Measurements from ENCODE around the gene TRIO.

The TRIO gene

GRCh38 chr5:14357441-14357840 lies 214.3 kb downstream of the TRIO start:
- Histone ChIP-seq H3K4me1 (peaks cover 45 to 76% (median 58%) of the 10 kb centered on the region in 10 experiments), H3K27me3 (no peaks in the 10 kb centered on the region), H3K27ac (peak overlapping the region in 1 of 11 experiments; percentile 22; a peak in 1 of 22 replicates), H4K20me1 (peaks cover 26 to 94% (median 87%) of the 10 kb centered on the region in 11 experiments), H3K4me3 (0 out of 20 replicates have a peak overlapping the region, but pooled peaks of 1 of the 10 experiments have one; percentile 13), H3K9ac (peak overlapping the region in 4 of 11 experiments; percentile 2 to 48 (median 6); a peak in 5 of 22 replicates), H3K9me3 (replicated peaks in 1 of 11) (no peaks in the 10 kb centered on the region), H3K36me3 (peaks cover 51 to 76% (median 65%) of the 10 kb centered on the region in 11 experiments), H3K4me2 (peak overlapping the region; percentile 71 to 87 (median 79))
- no peak for TF ChIP-seq Cebpa-rat (IDR thresholded peaks at IDR 0.05)

GRCh38 chr5:14357851-14358250 lies 214.7 kb downstream of the TRIO start:
- H3K9me3 ChIP-seq (replicated peaks in 1 of 11): no peaks in the 10 kb centered on the region
- H3K9ac ChIP-seq: peak overlapping the region in 4 of 11 experiments; percentile 1 to 48 (median 5); a peak in 4 of 22 replicates

GRCh38 chr5:14358536-14358935 lies 215.4 kb downstream of the TRIO start:
- no peak overlapping the region for H3K9ac ChIP-seq
- H3K4me1 ChIP-seq: peaks cover 48 to 73% (median 59%) of the 10 kb centered on the region in 10 experiments
- peaks cover 32 to 94% (median 87%) of the 10 kb centered on the region in 11 experiments for H4K20me1 ChIP-seq

More at GRCh38 chr5:14357851-14358250, 214.7 kb downstream of the TRIO start:
- Histone ChIP-seq H3K36me3 (peaks cover 51 to 74% (median 65%) of the 10 kb centered on the region in 11 experiments), H3K27me3 (no peaks in the 10 kb centered on the region), H3K4me1 (peaks cover 45 to 76% (median 57%) of the 10 kb centered on the region in 10 experiments), H3K4me2 (peak overlapping the region; percentile 71 to 87 (median 79)), H4K20me1 (peaks cover 31 to 94% (median 87%) of the 10 kb centered on the region in 11 experiments), H3K4me3 (no peak overlapping the region), H3K27ac (peak overlapping the region in 1 of 11 experiments; percentile 22; a peak in 2 of 22 replicates)
- TF ChIP-seq Cebpa-rat (IDR thresholded peaks at IDR 0.05): no peak

DNA sequence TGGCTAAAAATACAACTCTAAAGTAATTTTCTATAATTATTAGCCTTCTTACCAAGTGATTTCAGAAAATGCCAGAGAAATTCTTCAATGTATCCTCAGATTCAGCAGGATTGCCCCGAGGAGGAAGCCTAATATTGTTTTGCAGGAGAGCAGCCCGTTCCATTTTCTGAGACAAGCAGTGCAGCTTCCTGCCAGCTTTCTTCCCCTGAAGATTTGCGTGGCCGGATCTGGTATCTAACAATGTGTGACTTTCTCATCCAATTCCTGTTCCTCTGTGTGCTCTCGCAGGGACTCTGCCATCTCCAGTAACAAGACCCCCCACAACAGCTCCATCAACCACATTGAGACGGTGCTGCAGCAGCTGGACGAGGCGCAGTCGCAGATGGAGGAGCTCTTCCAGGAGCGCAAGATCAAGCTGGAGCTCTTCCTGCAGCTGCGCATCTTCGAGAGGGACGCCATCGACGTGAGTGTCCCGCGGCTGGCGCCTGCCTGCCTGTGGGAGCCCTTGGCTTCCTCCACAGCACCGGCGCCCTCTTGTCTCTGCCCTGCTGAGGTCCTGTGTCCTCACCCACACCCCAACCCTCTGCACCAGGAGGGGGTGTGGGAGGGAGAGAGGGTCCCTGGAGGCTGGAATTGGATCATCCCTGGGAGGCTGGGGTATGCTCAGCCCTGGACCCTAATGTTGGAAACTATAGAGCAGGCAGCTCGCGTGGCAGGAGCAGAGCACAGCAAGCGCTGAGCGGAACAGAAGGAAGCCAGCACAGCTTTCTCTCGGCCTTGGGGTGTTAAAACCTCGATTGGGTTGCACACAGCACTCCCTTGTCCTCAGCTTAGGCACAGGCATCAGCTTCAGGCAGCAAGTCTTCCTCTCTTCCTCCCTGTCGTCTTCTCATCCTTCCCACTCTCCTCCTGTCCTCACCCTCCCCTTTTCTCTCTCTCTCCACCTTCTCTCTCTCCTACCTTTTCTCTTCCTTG lies 216.2 kb downstream of the TRIO start:
- no peak for TF ChIP-seq Cebpa-rat (IDR thresholded peaks at IDR 0.05)
- no peak overlapping the region for H3K4me3 ChIP-seq
- no peak overlapping the region for H3K9ac ChIP-seq
- H3K27ac ChIP-seq: 0 out of 22 replicates have a peak overlapping the region, but pooled peaks of 1 of the 11 experiments have one; percentile 23
- peaks cover 61 to 77% (median 65%) of the 10 kb centered on the region in 11 experiments for H3K36me3 ChIP-seq
- H3K9me3 ChIP-seq (replicated peaks in 1 of 11): no peaks in the 10 kb centered on the region
- peaks cover 48 to 65% (median 58%) of the 10 kb centered on the region in 10 experiments for H3K4me1 ChIP-seq
- H3K4me2 ChIP-seq: peak overlapping the region in 3 of 11 experiments; percentile 10 to 76 (median 75); a peak in 3 of 22 replicates
- H3K27me3 ChIP-seq: no peaks in the 10 kb centered on the region
- H4K20me1 ChIP-seq: peaks cover 33 to 95% (median 84%) of the 10 kb centered on the region in 11 experiments

More at GRCh38 chr5:14358536-14358935, 215.4 kb downstream of the TRIO start:
- Histone ChIP-seq H3K4me2 (peak overlapping the region in 5 of 11 experiments; percentile 10 to 79 (median 75); a peak in 7 of 22 replicates), H3K9me3 (replicated peaks in 1 of 11) (no peaks in the 10 kb centered on the region), H3K27me3 (no peaks in the 10 kb centered on the region), H3K36me3 (peaks cover 56 to 77% (median 67%) of the 10 kb centered on the region in 11 experiments), H3K27ac (no peak overlapping the region), H3K4me3 (no peak overlapping the region)
- no peak for TF ChIP-seq Cebpa-rat (IDR thresholded peaks at IDR 0.05)

DNA sequence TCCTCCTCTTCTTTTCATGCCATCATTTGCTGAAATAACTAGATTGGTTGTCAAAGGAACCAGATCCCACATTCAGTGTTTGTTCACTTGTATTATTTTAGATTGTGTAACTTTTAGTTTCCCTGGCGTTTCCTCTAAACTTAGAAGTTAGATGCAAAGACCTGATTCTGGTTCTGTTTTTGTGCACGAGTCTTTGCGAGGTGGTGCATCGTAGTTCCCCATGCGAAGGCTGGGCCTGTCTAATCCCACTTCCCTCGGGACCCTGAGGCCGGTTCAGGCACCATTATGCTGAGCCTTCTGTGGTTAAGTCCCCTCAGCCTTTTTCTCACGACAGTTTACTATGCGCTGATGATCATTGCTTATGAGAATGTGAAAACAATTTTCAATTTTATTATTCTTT lies 219.3 kb downstream of the TRIO start:
- H3K9me3 ChIP-seq (replicated peaks in 1 of 11): no peaks in the 10 kb centered on the region
- H3K36me3 ChIP-seq: peaks cover 85 to 97% (median 91%) of the 10 kb centered on the region in 11 experiments
- peaks cover 24 to 74% (median 65%) of the 10 kb centered on the region in 11 experiments for H4K20me1 ChIP-seq
- H3K4me2 ChIP-seq: peak overlapping the region; percentile 4 to 62 (median 35); a peak in 20 of 22 replicates
- H3K4me3 ChIP-seq: no peak overlapping the region
- no peak for TF ChIP-seq Cebpa-rat (IDR thresholded peaks at IDR 0.05)
- H3K4me1 ChIP-seq: peaks cover 24 to 39% (median 31%) of the 10 kb centered on the region in 10 experiments
- peak overlapping the region in 1 of 11 experiments; percentile 9; a peak in 2 of 22 replicates for H3K9ac ChIP-seq
- H3K27me3 ChIP-seq: no peaks in the 10 kb centered on the region
- peak overlapping the region in 1 of 11 experiments; percentile 18; a peak in 1 of 22 replicates for H3K27ac ChIP-seq

- Histone ChIP-seq H3K4me2 (no peak overlapping the region), H3K9me3 (replicated peaks in 1 of 11) (no peaks in the 10 kb centered on the region), H3K36me3 (peaks cover 87 to 97% (median 94%) of the 10 kb centered on the region in 11 experiments), H3K27me3 (no peaks in the 10 kb centered on the region), H3K27ac (no peak overlapping the region), H3K9ac (no peak overlapping the region), H4K20me1 (peaks cover 18 to 63% (median 51%) of the 10 kb centered on the region in 11 experiments; a peak in 21 of 22 replicates), H3K4me1 (peaks cover 12 to 23% (median 18%) of the 10 kb centered on the region in 10 experiments), H3K4me3 (no peak overlapping the region)
- TF ChIP-seq Cebpa-rat (IDR thresholded peaks at IDR 0.05): no peak
Observed at GRCh38 chr5:14364096-14364495, 221.0 kb downstream of the TRIO start.

GRCh38 chr5:14364576-14365472 lies 221.7 kb downstream of the TRIO start:
- no peak overlapping the region for H3K9ac ChIP-seq
- H3K36me3 ChIP-seq: peaks cover 87 to 97% (median 94%) of the 10 kb centered on the region in 11 experiments
- no peak overlapping the region for H3K4me3 ChIP-seq
- H3K27ac ChIP-seq: no peak overlapping the region
- no peaks in the 10 kb centered on the region for H3K9me3 ChIP-seq (replicated peaks in 1 of 11)
- TF ChIP-seq Cebpa-rat (IDR thresholded peaks at IDR 0.05): no peak
- H3K27me3 ChIP-seq: no peaks in the 10 kb centered on the region
- peaks cover 10 to 19% (median 13%) of the 10 kb centered on the region in 10 experiments; a peak in 19 of 20 replicates for H3K4me1 ChIP-seq
- peaks cover 13 to 55% (median 44%) of the 10 kb centered on the region in 11 experiments; a peak in 20 of 22 replicates for H4K20me1 ChIP-seq
- no peak overlapping the region for H3K4me2 ChIP-seq

DNA sequence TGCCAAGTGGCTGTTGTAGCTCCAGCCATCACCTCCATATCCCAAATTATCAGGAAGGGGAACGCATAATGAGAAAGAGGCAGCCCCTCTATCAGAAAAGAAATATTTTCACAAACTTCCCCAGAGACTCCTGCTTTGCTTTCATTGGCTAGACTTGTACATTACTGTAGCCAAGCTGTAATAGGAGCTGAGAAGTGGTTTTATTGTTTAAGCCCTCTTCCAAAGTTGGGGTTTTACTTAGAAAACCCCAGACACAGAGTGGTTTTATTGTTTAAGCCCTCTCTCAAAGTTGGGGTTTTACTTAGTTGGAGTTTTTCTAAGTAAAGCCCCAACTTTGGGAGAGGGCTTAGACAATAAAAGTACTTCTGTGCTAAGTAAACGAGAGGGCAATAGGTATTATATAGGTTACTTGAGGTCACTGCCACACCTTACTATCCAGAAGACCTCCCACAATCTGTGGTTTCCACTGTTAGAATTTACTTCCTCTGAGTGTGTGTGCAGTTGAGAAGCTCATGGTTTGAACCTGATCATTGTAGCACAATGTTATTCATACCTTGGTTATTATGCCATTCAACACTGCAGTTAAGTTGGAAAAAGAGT lies 222.8 kb downstream of the TRIO start:
- Histone ChIP-seq H3K4me2 (no peak overlapping the region), H3K4me3 (no peak overlapping the region), H3K9me3 (replicated peaks in 1 of 11) (no peaks in the 10 kb centered on the region), H3K27me3 (no peaks in the 10 kb centered on the region), H3K9ac (no peak overlapping the region), H3K36me3 (peaks cover 87 to 97% (median 94%) of the 10 kb centered on the region in 11 experiments), H4K20me1 (peaks cover 13 to 44% (median 36%) of the 10 kb centered on the region in 11 experiments; a peak in 20 of 22 replicates), H3K27ac (no peak overlapping the region), H3K4me1 (peaks cover 10 to 19% (median 13%) of the 10 kb centered on the region in 10 experiments; a peak in 19 of 20 replicates)
- TF ChIP-seq Cebpa-rat (IDR thresholded peaks at IDR 0.05): no peak

Data from BLaER1 treated with 17β-estradiol and CSF1 and Interleukin-3, amounts not matched to agents 10 nM and 100 nM (cell line).